IMR-90 (cell line): ENCODE results near the gene PRLH. TPM values are rescaled to one million over a fixed set of nuclear protein-coding genes. Genes with fewer than 3 reads are reported as not detected.

ENCODE experiments used
- ATAC-seq: fragments of 200-7000 bp; cut with Tn5 transposase; 2 replicates; pipeline ENCODE4 v1.9.1; 2020; ENCODE audit warnings: low read depth, mild to moderate bottlenecking, moderate library complexity
- BruUV-seq: library from RNA; stranded (reverse); fragments of 400-500 nt; replicated peaks from 2 replicates; lab custom pipeline; 2021; lab: Mats Ljungman, UMichigan
- CTCF ChIA-PET: fragments of 300-600 bp; formaldehyde crosslinking; extraction: SDS; loops from one replicate; lab custom pipeline; 2021; ENCODE audit warnings: antibody characterized with exemption; lab: Yijun Ruan, JAX
- POLR2A ChIA-PET: fragments of 300-600 bp; sonication (Branson Sonifier 250); formaldehyde crosslinking; loops from one replicate; lab custom pipeline; 2022; ENCODE audit warnings: antibody characterized with exemption; ENCODE audit not compliant: unreplicated experiment; lab: Charles Lee
- DNase-seq: peaks from one replicate; pipeline ENCODE4 v3.0.0; 2013
- H2AFZ ChIP-seq: replicated peaks from 2 replicates; pipeline ENCODE3; 2013; ENCODE audit warnings: low read length, mild to moderate bottlenecking; ENCODE audit not compliant: poor library complexity
- H2AK5ac ChIP-seq: 2 replicates; pipeline ENCODE4 v1.6.1; 2013; ENCODE audit warnings: low read depth, low read length, inconsistent platforms
- H2AK9ac ChIP-seq: replicated peaks from 2 replicates; pipeline ENCODE3; 2013; ENCODE audit warnings: mild to moderate bottlenecking, low read depth, low read length, moderate library complexity; ENCODE audit not compliant: poor library complexity
- H2BK120ac ChIP-seq: 2 replicates; pipeline ENCODE4 v1.6.1; 2013; ENCODE audit warnings: low read depth, low read length, inconsistent platforms
- H2BK15ac ChIP-seq: 3 replicates; pipeline ENCODE4 v1.6.1; 2013; ENCODE audit warnings: low read depth, low read length, inconsistent platforms
- H2BK20ac ChIP-seq: 2 replicates; pipeline ENCODE4 v1.6.1; 2013; ENCODE audit warnings: low read depth, mild to moderate bottlenecking, inconsistent platforms, low read length, moderate library complexity
- H2BK5ac ChIP-seq: 2 replicates; pipeline ENCODE4 v1.6.1; 2013; ENCODE audit warnings: mild to moderate bottlenecking, low read depth, low read length, inconsistent platforms; ENCODE audit not compliant: poor library complexity, severe bottlenecking
- H3K14ac ChIP-seq: replicated peaks from 2 replicates; pipeline ENCODE4 v1.6.1; 2013; ENCODE audit warnings: low read depth, low read length, inconsistent platforms
- H3K18ac ChIP-seq: 2 replicates; pipeline ENCODE4 v1.6.1; 2013; ENCODE audit warnings: low read depth, low read length, control low read depth
- H3K23ac ChIP-seq: 2 replicates; pipeline ENCODE4 v1.6.1; 2013; ENCODE audit warnings: low read depth, low read length, inconsistent platforms
- H3K27ac ChIP-seq: 2 replicates; pipeline ENCODE4 v1.5.1; 2013; ENCODE audit warnings: mild to moderate bottlenecking, control low read depth, low read length; ENCODE audit not compliant: insufficient read depth
- H3K27me3 ChIP-seq: 2 replicates; pipeline ENCODE4 v1.6.1; 2013; ENCODE audit warnings: low read length; ENCODE audit not compliant: control insufficient read depth, insufficient read depth
- H3K36me3 ChIP-seq: 2 replicates; pipeline ENCODE4 v1.6.1; 2013; ENCODE audit warnings: low read length, mixed read lengths; ENCODE audit not compliant: control insufficient read depth, insufficient read depth
- H3K4ac ChIP-seq: 2 replicates; pipeline ENCODE4 v1.6.1; 2013; ENCODE audit warnings: low read depth, low read length, inconsistent platforms
- H3K4me1 ChIP-seq: 2 replicates; pipeline ENCODE4 v1.6.1; 2013; ENCODE audit warnings: low read length, mixed read lengths; ENCODE audit not compliant: control insufficient read depth, insufficient read depth
- H3K4me2 ChIP-seq: 2 replicates; pipeline ENCODE4 v1.6.1; 2013; ENCODE audit warnings: low read depth, mild to moderate bottlenecking, control low read depth, low read length, moderate library complexity
- H3K4me3 ChIP-seq: 2 replicates; pipeline ENCODE4 v1.5.1; 2013; ENCODE audit warnings: low read depth, mild to moderate bottlenecking, control low read depth, low read length, moderate library complexity; ENCODE audit not compliant: insufficient read depth
- H3K56ac ChIP-seq: 2 replicates; pipeline ENCODE4 v1.6.1; 2013; ENCODE audit warnings: low read length, inconsistent platforms; ENCODE audit not compliant: insufficient read depth; ENCODE audit errors: extremely low read depth
- H3K79me1 ChIP-seq, 2 experiments: 2 replicates each; pipeline ENCODE4 v1.6.1; 2013; ENCODE audit warnings: low read length in 2 of 2, inconsistent platforms in 1 of 2, low read depth in 1 of 2
- H3K9ac ChIP-seq: 2 replicates; pipeline ENCODE4 v1.6.1; 2013; ENCODE audit warnings: low read depth, low read length, control low read depth
- H3K9me1 ChIP-seq: 2 replicates; pipeline ENCODE4 v1.6.1; 2013; ENCODE audit warnings: low read length, inconsistent platforms; ENCODE audit not compliant: insufficient read depth
- H3K9me3 ChIP-seq: 2 replicates; pipeline ENCODE4 v1.6.1; 2013; ENCODE audit warnings: low read length; ENCODE audit not compliant: control insufficient read depth, insufficient read depth
- H4K20me1 ChIP-seq: 2 replicates; pipeline ENCODE4 v1.6.1; 2013; ENCODE audit warnings: low read length, inconsistent platforms; ENCODE audit not compliant: insufficient read depth
- H4K5ac ChIP-seq: 2 replicates; pipeline ENCODE4 v1.6.1; 2013; ENCODE audit warnings: mild to moderate bottlenecking, low read depth, low read length, control low read depth
- H4K8ac ChIP-seq, 2 experiments: 2 replicates each; pipeline ENCODE4 v1.6.1; 2013; ENCODE audit warnings: low read depth in 2 of 2, low read length in 2 of 2, control low read depth in 1 of 2, inconsistent platforms in 1 of 2
- H4K91ac ChIP-seq: 2 replicates; pipeline ENCODE4 v1.6.1; 2013; ENCODE audit warnings: low read depth, low read length, inconsistent platforms; ENCODE audit not compliant: insufficient read depth
- BHLHE40 ChIP-seq: fragments of 150-350 bp; IDR thresholded peaks from 2 replicates; pipeline ENCODE4 v1.6.1; 2016; ENCODE audit warnings: mild to moderate bottlenecking, low read depth, low read length
- CEBPB ChIP-seq: IDR thresholded peaks from 2 replicates; pipeline ENCODE4 v1.6.1; 2012; ENCODE audit warnings: low read depth, low read length, improper control_type of control experiment
- CHD1 ChIP-seq: IDR thresholded peaks from 2 replicates; pipeline ENCODE4 v1.6.1; 2012; ENCODE audit warnings: low read depth, low read length, improper control_type of control experiment
- ELK1 ChIP-seq: fragments of 150-350 bp; IDR thresholded peaks from 2 replicates; pipeline ENCODE4 v1.6.1; 2016; ENCODE audit warnings: low read depth, mild to moderate bottlenecking, low read length, moderate library complexity, borderline replicate concordance
- FOS ChIP-seq: fragments of 150-350 bp; IDR thresholded peaks from 2 replicates; pipeline ENCODE4 v1.6.1; 2016; ENCODE audit warnings: low read depth, low read length
- MAFK ChIP-seq: IDR thresholded peaks from 2 replicates; pipeline ENCODE4 v1.6.1; 2012; ENCODE audit warnings: low read depth, low read length, improper control_type of control experiment
- MAZ ChIP-seq: IDR thresholded peaks from 2 replicates; pipeline ENCODE4 v1.6.1; 2012; ENCODE audit warnings: low read depth, mild to moderate bottlenecking, low read length, improper control_type of control experiment, moderate library complexity, borderline replicate concordance
- MXI1 ChIP-seq: IDR thresholded peaks from 2 replicates; pipeline ENCODE4 v1.6.1; 2012; ENCODE audit warnings: low read depth, mild to moderate bottlenecking, low read length, moderate library complexity, borderline replicate concordance
- NFE2L2 ChIP-seq: fragments of 150-350 bp; IDR thresholded peaks from 2 replicates; pipeline ENCODE4 v1.6.1; 2016; ENCODE audit warnings: low read depth, mild to moderate bottlenecking, low read length
- POLR2A ChIP-seq: IDR thresholded peaks from 2 replicates; pipeline ENCODE4 v1.6.1; 2012; ENCODE audit warnings: mild to moderate bottlenecking, low read depth, low read length
- RAD21 ChIP-seq: IDR thresholded peaks from 2 replicates; pipeline ENCODE4 v1.6.1; 2012; ENCODE audit warnings: low read length, improper control_type of control experiment
- RCOR1 ChIP-seq: IDR thresholded peaks from 2 replicates; pipeline ENCODE4 v1.6.1; 2012; ENCODE audit warnings: mild to moderate bottlenecking, low read length, improper control_type of control experiment; ENCODE audit not compliant: insufficient replicate concordance
- RFX5 ChIP-seq: IDR thresholded peaks from 2 replicates; pipeline ENCODE4 v1.8.0; 2012; ENCODE audit warnings: low read depth, mild to moderate bottlenecking, low read length, moderate library complexity
- SMC3 ChIP-seq: fragments of 150-350 bp; IDR thresholded peaks from 2 replicates; pipeline ENCODE4 v1.6.1; 2016; ENCODE audit warnings: low read depth, mild to moderate bottlenecking, antibody characterized with exemption, low read length, moderate library complexity
- USF2 ChIP-seq: fragments of 150-350 bp; IDR thresholded peaks from 2 replicates; pipeline ENCODE4 v1.6.1; 2017; ENCODE audit warnings: mild to moderate bottlenecking, antibody characterized with exemption, low read length, low read depth
- WGBS, 2 experiments: methylation state at CpG; one replicate each; pipeline versions ENCODE4 v1.1.5 to v1.1.7; 2013; ENCODE audit warnings: missing lambda C conversion rate in 2 of 2; ENCODE audit not compliant: insufficient read length in 1 of 2; ENCODE audit errors: extremely low coverage in 2 of 2; 5-methylcytosine and 5-hydroxymethylcytosine counted together
- dilution Hi-C: fragments of 300-500 bp; cut with HindIII; formaldehyde crosslinking; loops from one replicate; pipeline ENCODE4 v1.14.3; 2018; ENCODE audit warnings: low sequenced_read_pairs; ENCODE audit not compliant: unreplicated experiment
- in situ Hi-C: fragments of 300-500 bp; cut with MboI; formaldehyde crosslinking; loops from 3 replicates; pipeline ENCODE4 v1.14.3; 2019; ENCODE audit warnings: low sequenced_read_pairs, inconsistent platforms, mixed read lengths
- intact Hi-C: fragments of 100-400 bp; cut with micrococcal nuclease; formaldehyde crosslinking; loops from 2 replicates; pipeline ENCODE4 v1.10.0; 2022
- polyA plus RNA-seq, 3 experiments: library from polyadenylated mRNA; depleted of rRNA; stranded (reverse); fragments of >200 nt; gene quantifications; 2 replicates each; pipeline ENCODE4 v1.2.3, GENCODE V29; 2012; ENCODE audit warnings: low replicate concordance in 1 of 3
- total RNA-seq: library from RNA; depleted of rRNA; stranded (reverse); fragments of >200 nt; gene quantifications from 2 replicates; pipeline ENCODE4 v1.2.3, GENCODE V29; 2012
- TF ChIP-seq, protein P1 (sequence below): conservative IDR thresholded peaks from 2 replicates; pipeline ENCODE4 v1.5.1; 2012; ENCODE audit warnings: mild to moderate bottlenecking, low read depth, low read length, improper control_type of control experiment

The PRLH gene
- total and polyA plus RNA-seq, 2 of the 4 experiments (the other 2 are of a cell fraction): not detected

GRCh38 chr2:237517163-237517562 lies 49.2 kb upstream of the PRLH start:
- Histone ChIP-seq H2AFZ (no peak overlapping the region), H3K9me1 (no peaks in the 10 kb centered on the region; the same call in 1 of the 2 replicates), H2BK15ac (no peak overlapping the region), H3K4ac (no peak overlapping the region), H3K23ac (no peak overlapping the region), H2BK120ac (no peak overlapping the region), H2BK5ac (no peak overlapping the region), H3K14ac (no peak overlapping the region), H3K4me1 (peaks cover 6% of the 10 kb centered on the region; the same call in 1 of the 2 replicates), H3K9me3 (no peaks in the 10 kb centered on the region), H4K5ac (no peak overlapping the region), H4K8ac (no peak overlapping the region), H3K18ac (no peak overlapping the region), H2AK5ac (no peak overlapping the region), H2AK9ac (no peak overlapping the region), H3K4me2 (no peak overlapping the region), H4K20me1 (no peaks in the 10 kb centered on the region), H2BK20ac (no peak overlapping the region), H3K79me1 (peaks cover 0 to 5% of the 10 kb centered on the region in 2 experiments; a peak in 1 of 4 replicates), H3K27ac (no peak overlapping the region), H3K56ac (no peak overlapping the region), H3K9ac (no peak overlapping the region), H3K27me3 (no peaks in the 10 kb centered on the region), H3K4me3 (no peak overlapping the region), H4K91ac (no peak overlapping the region), H3K36me3 (no peaks in the 10 kb centered on the region; the same call in 1 of the 2 replicates)
- DNase-seq (no peak), ATAC-seq (no peak)
- dilution Hi-C loops (no loop called here), in situ Hi-C loops (loop anchor here (10.0 kb wide), 1 partner anchor 228 kb away; no protein-coding TSS in a partner anchor), intact Hi-C loops (no loop called here)
- WGBS, 2 experiments: 48 to 100% methylated on average over 1 to 4 of the region's 4 CpGs
- ChIA-PET POLR2A (no interaction called here), CTCF (no interaction called here)
- BruUV-seq: no TSS peak
- TF ChIP-seq SMC3 (no peak), POLR2A (no peak), USF2 (no peak), BHLHE40 (no peak), ELK1 (no peak), MXI1 (no peak), NFE2L2 (no peak), FOS (no peak), RAD21 (no peak), RCOR1 (no peak), CEBPB (no peak), CHD1 (no peak), MAFK (no peak), MAZ (no peak), RFX5 (no peak)
- TF ChIP-seq, protein P1, sequence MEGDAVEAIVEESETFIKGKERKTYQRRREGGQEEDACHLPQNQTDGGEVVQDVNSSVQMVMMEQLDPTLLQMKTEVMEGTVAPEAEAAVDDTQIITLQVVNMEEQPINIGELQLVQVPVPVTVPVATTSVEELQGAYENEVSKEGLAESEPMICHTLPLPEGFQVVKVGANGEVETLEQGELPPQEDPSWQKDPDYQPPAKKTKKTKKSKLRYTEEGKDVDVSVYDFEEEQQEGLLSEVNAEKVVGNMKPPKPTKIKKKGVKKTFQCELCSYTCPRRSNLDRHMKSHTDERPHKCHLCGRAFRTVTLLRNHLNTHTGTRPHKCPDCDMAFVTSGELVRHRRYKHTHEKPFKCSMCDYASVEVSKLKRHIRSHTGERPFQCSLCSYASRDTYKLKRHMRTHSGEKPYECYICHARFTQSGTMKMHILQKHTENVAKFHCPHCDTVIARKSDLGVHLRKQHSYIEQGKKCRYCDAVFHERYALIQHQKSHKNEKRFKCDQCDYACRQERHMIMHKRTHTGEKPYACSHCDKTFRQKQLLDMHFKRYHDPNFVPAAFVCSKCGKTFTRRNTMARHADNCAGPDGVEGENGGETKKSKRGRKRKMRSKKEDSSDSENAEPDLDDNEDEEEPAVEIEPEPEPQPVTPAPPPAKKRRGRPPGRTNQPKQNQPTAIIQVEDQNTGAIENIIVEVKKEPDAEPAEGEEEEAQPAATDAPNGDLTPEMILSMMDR: no peak
